DMS114 treated with DMSO at 0.1 percent for 48 hours (cell line): ENCODE data around the gene SMIM14.
"Not testable (repeated sequence)": the region's sequence is repeated elsewhere in the genome, so short reads cannot be mapped to it uniquely, and the experiment has no call there.

ENCODE experiments used
- DNase-seq: peaks from one replicate; lab custom pipeline; 2025; ENCODE audit not compliant: unreplicated experiment; lab: John Stamatoyannopoulos, UW

Gene SMIM14

GRCh38 chr4:39539089-39539611 is 99.5 kb downstream of the SMIM14 start:
- no peak for DNase-seq

- no peak for DNase-seq
Measured at GRCh38 chr4:39533541-39533940, 105.1 kb downstream of the SMIM14 start.

GRCh38 chr4:39532237-39532636 is 106.4 kb downstream of the SMIM14 start:
- DNase-seq: not testable (repeated sequence)

GRCh38 chr4:39530682-39531081 is 108.0 kb downstream of the SMIM14 start:
- DNase-seq: no peak

- DNase-seq: no peak
Measured at GRCh38 chr4:39529534-39529933, 109.1 kb downstream of the SMIM14 start.

GRCh38 chr4:39528061-39528465 is 110.6 kb downstream of the SMIM14 start:
- peak; percentile 55 for DNase-seq

- peak; percentile 77 for DNase-seq
Measured at GRCh38 chr4:39527296-39528060, 111.2 kb downstream of the SMIM14 start, which contains the start of gene UGDH. Gene UGDH, minus strand, starts transcription at chr4:39527439. Its CDS starts 5,927 bp downstream, at chr4:39521512.

GRCh38 chr4:39526765-39527295 is 111.8 kb downstream of the SMIM14 start:
- no peak for DNase-seq

GRCh38 chr4:39525822-39526690 is 112.6 kb downstream of the SMIM14 start:
- DNase-seq: no peak

- no peak for DNase-seq
Measured at GRCh38 chr4:39524161-39524957, 114.3 kb downstream of the SMIM14 start.

- DNase-seq: no peak
Measured at GRCh38 chr4:39522068-39522467, 116.6 kb downstream of the SMIM14 start.

- DNase-seq: no peak
Measured at GRCh38 chr4:39521253-39521919, 117.3 kb downstream of the SMIM14 start.

GRCh38 chr4:39518484-39518883 is 120.2 kb downstream of the SMIM14 start:
- no peak for DNase-seq

- DNase-seq: no peak
Measured at GRCh38 chr4:39516407-39516966, 122.2 kb downstream of the SMIM14 start.

GRCh38 chr4:39515669-39516401 is 122.8 kb downstream of the SMIM14 start:
- DNase-seq: not testable (repeated sequence)

GRCh38 chr4:39514888-39515401 is 123.7 kb downstream of the SMIM14 start:
- DNase-seq: no peak

GRCh38 chr4:39514266-39514665 is 124.4 kb downstream of the SMIM14 start:
- DNase-seq: not testable (repeated sequence)

GRCh38 chr4:39510348-39510929 is 128.2 kb downstream of the SMIM14 start:
- DNase-seq: no peak
